Fibroblast of villous mesenchyme (primary cell): ENCODE measurements around the gene PCNX1. TPM values are rescaled to one million over a fixed set of nuclear protein-coding genes. Genes with fewer than 3 reads are reported as not detected.

Experiments used
- DNase-seq: peaks from one replicate; pipeline ENCODE4 v3.0.0-alpha.2; 2010; ENCODE audit warnings: low read depth
- H3K4me3 ChIP-seq: 2 replicates; pipeline ENCODE4 v1.5.1; 2011; ENCODE audit warnings: low read depth, mild to moderate bottlenecking, low read length
- total RNA-seq: library from RNA; depleted of rRNA; stranded (reverse); fragments of >200 nt; gene quantifications from 2 replicates; pipeline ENCODE4 v1.2.3, GENCODE V29; 2012
- TF ChIP-seq, protein P1 (sequence below): IDR thresholded peaks from 2 replicates; pipeline ENCODE4 v1.5.1; 2012; ENCODE audit warnings: low read depth, mild to moderate bottlenecking, low read length; ENCODE audit not compliant: insufficient read depth

PCNX1 gene
- total RNA-seq, 1 donor: 69.5 TPM

DNA sequence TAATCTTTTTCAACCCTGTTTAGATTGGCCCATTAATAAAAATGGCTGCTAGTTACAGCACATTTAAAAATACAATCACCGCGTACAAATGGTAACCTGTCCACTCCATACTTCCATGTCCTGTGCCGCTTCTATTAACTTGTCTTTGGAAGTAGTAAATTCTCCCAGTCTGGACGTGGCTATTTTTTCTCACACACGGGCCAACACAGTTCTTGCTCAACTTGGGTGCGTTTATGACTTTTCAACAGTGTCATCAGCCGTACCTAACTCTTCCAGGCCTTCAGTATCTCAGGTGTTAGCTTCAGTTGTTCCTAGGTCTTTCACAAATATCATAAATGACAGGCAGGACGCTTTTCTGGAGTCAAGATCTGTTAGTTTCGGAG lies 475 bp upstream of the PCNX1 start:
- peak; percentile 50 for DNase-seq
- TF ChIP-seq, protein P1, sequence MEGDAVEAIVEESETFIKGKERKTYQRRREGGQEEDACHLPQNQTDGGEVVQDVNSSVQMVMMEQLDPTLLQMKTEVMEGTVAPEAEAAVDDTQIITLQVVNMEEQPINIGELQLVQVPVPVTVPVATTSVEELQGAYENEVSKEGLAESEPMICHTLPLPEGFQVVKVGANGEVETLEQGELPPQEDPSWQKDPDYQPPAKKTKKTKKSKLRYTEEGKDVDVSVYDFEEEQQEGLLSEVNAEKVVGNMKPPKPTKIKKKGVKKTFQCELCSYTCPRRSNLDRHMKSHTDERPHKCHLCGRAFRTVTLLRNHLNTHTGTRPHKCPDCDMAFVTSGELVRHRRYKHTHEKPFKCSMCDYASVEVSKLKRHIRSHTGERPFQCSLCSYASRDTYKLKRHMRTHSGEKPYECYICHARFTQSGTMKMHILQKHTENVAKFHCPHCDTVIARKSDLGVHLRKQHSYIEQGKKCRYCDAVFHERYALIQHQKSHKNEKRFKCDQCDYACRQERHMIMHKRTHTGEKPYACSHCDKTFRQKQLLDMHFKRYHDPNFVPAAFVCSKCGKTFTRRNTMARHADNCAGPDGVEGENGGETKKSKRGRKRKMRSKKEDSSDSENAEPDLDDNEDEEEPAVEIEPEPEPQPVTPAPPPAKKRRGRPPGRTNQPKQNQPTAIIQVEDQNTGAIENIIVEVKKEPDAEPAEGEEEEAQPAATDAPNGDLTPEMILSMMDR: no peak

GRCh38 chr14:70907996-70908934 lies 1.0 kb downstream of the PCNX1 start:
- TF ChIP-seq, protein P1: no peak
- DNase-seq: peak; percentile 64
- H3K4me3 ChIP-seq: peak overlapping the region; percentile 89

More for the DNA sequence above, 475 bp upstream of the PCNX1 start:
- H3K4me3 ChIP-seq: peak overlapping the region; percentile 89

- TF ChIP-seq, protein P1: no peak
- DNase-seq: no peak
- H3K4me3 ChIP-seq: peak overlapping the region; percentile 89
Observed at GRCh38 chr14:70908935-70909641, 1.8 kb downstream of the PCNX1 start.

- no peak for DNase-seq
- TF ChIP-seq, protein P1: no peak
- H3K4me3 ChIP-seq: peak overlapping the region; percentile 89
Observed at GRCh38 chr14:70909733-70910614, 2.7 kb downstream of the PCNX1 start.

DNA sequence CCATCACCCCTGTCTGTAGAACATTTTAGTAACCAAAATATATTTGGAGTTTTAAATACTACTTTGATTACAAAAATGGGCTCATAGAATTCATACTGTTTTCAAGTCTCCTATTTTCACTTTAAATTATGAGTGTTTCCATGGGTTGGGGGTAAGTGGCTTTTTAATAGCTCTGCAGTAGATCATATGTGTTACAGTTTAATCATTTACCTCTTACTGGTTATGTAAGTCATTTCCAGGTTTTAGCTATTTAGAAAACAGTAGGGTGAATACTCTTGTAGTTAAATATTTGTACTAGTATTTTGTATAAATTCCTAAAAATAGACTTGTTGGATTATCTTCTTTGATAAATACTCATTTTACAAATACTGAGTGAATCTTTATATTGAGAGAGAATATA lies 8.2 kb downstream of the PCNX1 start:
- no peak overlapping the region for H3K4me3 ChIP-seq
- no peak for DNase-seq
- TF ChIP-seq, protein P1: no peak

DNA sequence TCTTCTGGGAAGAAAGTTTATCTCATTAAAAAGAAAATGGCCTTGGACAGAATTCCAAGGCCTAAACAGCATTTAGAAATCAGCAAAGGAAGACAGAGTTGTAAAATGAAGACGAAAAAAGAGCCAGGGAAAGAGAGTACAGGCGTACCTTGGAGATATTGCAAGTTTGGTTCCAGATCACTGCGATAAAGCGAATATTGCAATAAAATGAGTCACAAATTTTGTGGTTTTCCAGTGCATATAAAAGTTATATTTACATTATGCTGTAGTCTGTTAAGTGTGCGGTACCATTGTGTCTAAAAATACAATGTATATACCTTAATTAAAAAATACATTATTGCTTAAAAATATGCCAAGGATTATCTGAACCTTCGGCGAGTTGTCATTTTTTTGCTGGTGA lies 9.0 kb downstream of the PCNX1 start:
- TF ChIP-seq, protein P1: no peak
- no peak for DNase-seq

More for the DNA sequence above, 9.0 kb downstream of the PCNX1 start:
- no peak overlapping the region for H3K4me3 ChIP-seq
